B cell (primary cell): ENCODE results near the gene OMA1. TPM values are rescaled to one million over a fixed set of nuclear protein-coding genes. Genes with fewer than 3 reads are reported as not detected.

ENCODE experiments used
- ATAC-seq: fragments of 200-7000 bp; cut with Tn5 transposase; one replicate; pipeline ENCODE4 v1.10.0; 2021; ENCODE audit warnings: low read depth, mild to moderate bottlenecking, moderate number of reproducible peaks, moderate library complexity
- CTCF ChIA-PET: fragments of 350-600 bp; sonication (Branson Sonifier 250); formaldehyde crosslinking; loops from one replicate; lab custom pipeline; 2021; ENCODE audit warnings: antibody characterized with exemption, inconsistent platforms; lab: Charles Lee
- POLR2A ChIA-PET: fragments of 350-600 bp; sonication (Branson Sonifier 250); formaldehyde crosslinking; loops from one replicate; lab custom pipeline; 2021; ENCODE audit warnings: antibody characterized with exemption; lab: Charles Lee
- DNase-seq: peaks from one replicate; pipeline ENCODE4 v3.0.0; 2013
- H2AFZ ChIP-seq: 2 replicates; pipeline ENCODE4 v1.6.1; 2012; ENCODE audit warnings: mild to moderate bottlenecking, low read depth, low read length; ENCODE audit not compliant: insufficient read depth, poor library complexity, severe bottlenecking
- H3K27ac ChIP-seq, 2 donors: 1 replicate in 1 of 2; 2 replicates in 1 of 2; pipeline ENCODE4 v1.5.1; 2012 to 2013; ENCODE audit warnings: low read length in 2 of 2, mild to moderate bottlenecking in 2 of 2, moderate library complexity in 1 of 2
- H3K27me3 ChIP-seq, 4 experiments: fragments of 200-600 bp in 1 of 4; sonication (generic) in 1 of 4; replicated peaks in 1 of 4; 1 replicate in 2 of 4; 2 replicates in 2 of 4; pipeline versions ENCODE4 v1.6.1 to v1.7.0; 2013 to 2016; ENCODE audit warnings: low read length in 3 of 4, mild to moderate bottlenecking in 2 of 4, mixed read lengths in 1 of 4, moderate library complexity in 1 of 4; ENCODE audit not compliant: insufficient read depth in 4 of 4, control insufficient read depth in 3 of 4; ENCODE audit errors: control extremely low read depth in 1 of 4
- H3K36me3 ChIP-seq, 2 experiments: replicated peaks in 1 of 2; 1 replicate in 1 of 2; 2 replicates in 1 of 2; pipeline versions ENCODE4 v1.6.1 to v1.7.1; 2013; ENCODE audit warnings: low read length in 1 of 2; ENCODE audit not compliant: insufficient read depth in 2 of 2, control insufficient read depth in 1 of 2; ENCODE audit errors: control extremely low read depth in 1 of 2, extremely low read depth in 1 of 2
- H3K4me1 ChIP-seq, 2 donors: fragments of 200-600 bp in 1 of 2; sonication (generic) in 1 of 2; 1 replicate in 1 of 2; 2 replicates in 1 of 2; pipeline versions ENCODE4 v1.5.1 to v1.6.1; 2013 to 2017; ENCODE audit warnings: low read length in 2 of 2; ENCODE audit not compliant: control insufficient read depth in 2 of 2, insufficient read depth in 2 of 2
- H3K4me2 ChIP-seq: replicated peaks from 2 replicates; pipeline ENCODE3; 2012; ENCODE audit warnings: mild to moderate bottlenecking, low read depth, low read length; ENCODE audit not compliant: poor library complexity, severe bottlenecking
- H3K4me3 ChIP-seq, 5 experiments: fragments of 200-600 bp in 1 of 5; sonication (generic) in 1 of 5; 1 replicate in 3 of 5; 2 replicates in 2 of 5; pipeline versions ENCODE4 v1.5.1 to v1.7.0; 2011 to 2016; ENCODE audit warnings: low read length in 4 of 5, mild to moderate bottlenecking in 4 of 5, low read depth in 2 of 5, control low read depth in 1 of 5, moderate library complexity in 1 of 5; ENCODE audit not compliant: insufficient read depth in 1 of 5; ENCODE audit errors: control extremely low read depth in 1 of 5, extremely low read depth in 1 of 5
- H3K79me2 ChIP-seq: fragments of 200-600 bp; sonication (generic); one replicate; pipeline ENCODE4 v1.6.0; 2016; ENCODE audit warnings: low read length; ENCODE audit not compliant: control insufficient read depth, insufficient read depth
- H3K9ac ChIP-seq: fragments of 200-600 bp; sonication (generic); 2 replicates; pipeline ENCODE4 v1.6.1; 2017; ENCODE audit warnings: mild to moderate bottlenecking, low read length, moderate library complexity
- H3K9me3 ChIP-seq, 3 donors: one replicate each; pipeline versions ENCODE4 v1.6.1 to v1.7.1; 2013; ENCODE audit warnings: low read length in 2 of 3; ENCODE audit not compliant: control insufficient read depth in 2 of 3, insufficient read depth in 1 of 3; ENCODE audit errors: control extremely low read depth in 1 of 3
- H4K20me1 ChIP-seq: 2 replicates; pipeline ENCODE4 v1.6.0; 2012; ENCODE audit warnings: mild to moderate bottlenecking, low read length; ENCODE audit not compliant: insufficient read depth, control insufficient read depth, poor library complexity, severe bottlenecking
- H3K27ac Mint-ChIP-seq: one replicate; pipeline ENCODE4 v1.8.0; 2021; ENCODE audit warnings: mixed read lengths
- H3K27me3 Mint-ChIP-seq: one replicate; pipeline ENCODE4 v1.8.0; 2021; ENCODE audit warnings: mixed read lengths
- H3K4me1 Mint-ChIP-seq: one replicate; pipeline ENCODE4 v1.8.0; 2021; ENCODE audit warnings: mixed read lengths
- H3K4me3 Mint-ChIP-seq: one replicate; pipeline ENCODE4 v1.8.0; 2021; ENCODE audit warnings: mixed read lengths
- H3K9me3 Mint-ChIP-seq: one replicate; pipeline ENCODE4 v1.8.0; 2022; ENCODE audit warnings: mixed read lengths; ENCODE audit not compliant: insufficient read depth
- CTCF ChIP-seq: fragments of 200-600 bp; IDR thresholded peaks from one replicate; pipeline ENCODE4 v1.8.0; 2022; ENCODE audit warnings: antibody characterized with exemption, mild to moderate bottlenecking
- EZH2 ChIP-seq: IDR thresholded peaks from 2 replicates; pipeline ENCODE4 v1.6.1; 2012; ENCODE audit warnings: borderline replicate concordance, low read depth, mild to moderate bottlenecking, moderate library complexity, low read length; ENCODE audit not compliant: insufficient read depth, poor library complexity, severe bottlenecking
- WGBS: methylation state at CpG from one replicate; pipeline ENCODE4 v1.1.5; 2013; ENCODE audit warnings: missing lambda C conversion rate; ENCODE audit not compliant: insufficient coverage; 5-methylcytosine and 5-hydroxymethylcytosine counted together
- intact Hi-C: fragments of 100-400 bp; cut with micrococcal nuclease; formaldehyde crosslinking; loops from one replicate; pipeline ENCODE4 v1.10.0; 2022
- polyA plus RNA-seq: library from polyadenylated mRNA; depleted of rRNA; stranded (reverse); fragments of >200 nt; gene quantifications from 2 replicates; pipeline ENCODE4 v1.2.3, GENCODE V29; 2012
- total RNA-seq, 2 donors: library from RNA; stranded (reverse); fragments of 120-200 nt in 1 of 2; gene quantifications; 1 replicate in 1 of 2; 2 replicates in 1 of 2; pipeline versions ENCODE4 v1.2.3 to v1.2.4, GENCODE V29; 2013 to 2022

Gene OMA1
- total and polyA plus RNA-seq, 2 donors (not counting 1 experiment from before 2014, with no cell fraction given): 22.8 to 67.5 TPM

GRCh38 chr1:58447886-58448285 is 98.6 kb downstream of the OMA1 start:
- Mint-ChIP-seq H3K4me3 (no peak overlapping the region), H3K4me1 (no peaks in the 10 kb centered on the region), H3K27me3 (no peaks in the 10 kb centered on the region), H3K9me3 (no peaks in the 10 kb centered on the region), H3K27ac (no peak overlapping the region)
- Histone ChIP-seq H3K4me1 (no peaks in the 10 kb centered on the region), H3K9me3 (no peaks in the 10 kb centered on the region), H3K27me3 (no peaks in the 10 kb centered on the region), H3K79me2 (no peaks in the 10 kb centered on the region), H3K36me3 (no peaks in the 10 kb centered on the region), H3K9ac (no peak overlapping the region), H4K20me1 (no peaks in the 10 kb centered on the region), H2AFZ (no peak overlapping the region), H3K4me3 (no peak overlapping the region), H3K27ac (no peak overlapping the region), H3K4me2 (no peak overlapping the region)
- intact Hi-C loops: no loop called here
- ATAC-seq (no peak), DNase-seq (no peak)
- ChIA-PET CTCF (no interaction called here), POLR2A (no interaction called here)
- TF ChIP-seq EZH2: no peak
- no peak for TF ChIP-seq CTCF
- WGBS: 94% methylated on average over 2 of the region's 2 CpGs

GRCh38 chr1:58447042-58447441 is 99.5 kb downstream of the OMA1 start:
- Mint-ChIP-seq H3K4me3 (no peak overlapping the region), H3K27ac (no peak overlapping the region), H3K4me1 (no peaks in the 10 kb centered on the region), H3K27me3 (no peaks in the 10 kb centered on the region), H3K9me3 (no peaks in the 10 kb centered on the region)
- Histone ChIP-seq H3K27ac (no peak overlapping the region), H3K4me2 (no peak overlapping the region), H3K4me3 (no peak overlapping the region), H3K27me3 (no peaks in the 10 kb centered on the region), H3K79me2 (no peaks in the 10 kb centered on the region), H4K20me1 (no peaks in the 10 kb centered on the region), H3K4me1 (no peaks in the 10 kb centered on the region), H3K36me3 (no peaks in the 10 kb centered on the region), H2AFZ (no peak overlapping the region), H3K9me3 (no peaks in the 10 kb centered on the region), H3K9ac (no peak overlapping the region)
- no peak for TF ChIP-seq CTCF
- TF ChIP-seq EZH2: no peak
- no peak for DNase-seq
- intact Hi-C loops: no loop called here
- CTCF ChIA-PET: no interaction called here
- POLR2A ChIA-PET: no interaction called here
- WGBS: 100% methylated on average over 3 of the region's 3 CpGs
- no peak for ATAC-seq
